ENCODE results near the gene PTPRD.

The PTPRD gene

DNA sequence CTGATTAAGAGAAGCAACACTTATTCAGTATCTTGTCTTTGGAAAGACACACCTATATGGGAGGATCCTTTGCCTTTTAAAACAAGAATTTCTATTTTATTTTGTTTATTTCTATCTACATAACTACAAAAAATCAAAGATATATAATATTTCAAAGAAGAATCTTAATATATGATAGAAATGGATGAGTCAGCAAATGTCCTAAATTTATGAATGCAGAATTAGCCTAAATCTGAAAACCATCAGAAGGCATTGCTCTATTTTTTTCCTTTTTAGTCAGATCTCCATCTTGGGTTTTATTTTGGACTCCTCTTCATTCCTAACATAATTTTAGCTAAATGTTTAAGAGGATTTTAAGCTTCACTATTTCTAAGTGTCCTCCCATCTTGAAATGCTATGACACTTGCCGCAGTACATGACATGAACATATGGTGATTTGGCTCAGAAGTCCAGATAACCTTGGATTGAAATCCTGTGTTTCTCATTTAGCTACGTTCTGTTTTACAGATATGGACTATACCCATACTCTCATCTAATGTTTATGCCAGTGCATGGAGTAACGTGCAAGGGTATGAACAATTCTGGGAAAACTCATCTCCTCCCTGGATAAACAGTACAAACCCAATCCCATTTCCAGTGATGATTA is 1490.4 kb downstream of the PTPRD start:
- H4K12ac ChIP-seq (ENCODE audit: low read depth, low read length), result no peak overlapping the region
- no peak overlapping the region for H2AK5ac ChIP-seq (ENCODE audit: low read length)
- peaks cover 3% of the 10 kb centered on the region for H3K9me3 ChIP-seq (ENCODE audit: insufficient read depth, low read depth, low read length)
- no peak overlapping the region for H3K4me3 ChIP-seq (ENCODE audit: low read depth, low read length)
- H3K27ac ChIP-seq (ENCODE audit: low read depth, low read length), result no peak overlapping the region
- H3K9ac ChIP-seq (ENCODE audit: low read length), result no peak overlapping the region
- no peak overlapping the region for H2AFZ ChIP-seq (ENCODE audit: insufficient read depth, low read length, poor library complexity)
- no peak overlapping the region for H4K91ac ChIP-seq (ENCODE audit: low read depth, low read length)
- H3K18ac ChIP-seq (ENCODE audit: low read length), result no peak overlapping the region
- no peaks in the 10 kb centered on the region for H3K27me3 ChIP-seq (ENCODE audit: insufficient read depth, low read length)
- no peak overlapping the region for H2BK12ac ChIP-seq (ENCODE audit: low read length)
- no peaks in the 10 kb centered on the region for H3K79me2 ChIP-seq (ENCODE audit: control insufficient read depth, insufficient read depth, low read length, poor library complexity)
- no peaks in the 10 kb centered on the region for H3K36me3 ChIP-seq (ENCODE audit: control insufficient read depth in 1 of 2, insufficient read depth in 2 of 2, low read length in 2 of 2)
- no peak overlapping the region for H3K14ac ChIP-seq (ENCODE audit: low read length)
- no peak overlapping the region for H3K4me2 ChIP-seq (ENCODE audit: low read length)
- no peak overlapping the region for H3K4ac ChIP-seq (ENCODE audit: low read depth, low read length)
- H3K4me1 ChIP-seq (ENCODE audit: control insufficient read depth in 1 of 2, insufficient read depth in 2 of 2, low read length in 2 of 2), result no peaks in the 10 kb centered on the region
- no peak overlapping the region for H2BK5ac ChIP-seq (ENCODE audit: low read depth, low read length, poor library complexity)
- WGBS (ENCODE audit: extremely low coverage, insufficient coverage, insufficient read length), result no CpG with 5 or more reads among the region's 3 CpGs
- DNase-seq, result no peak
- H3K79me1 ChIP-seq (ENCODE audit: low read length), result no peaks in the 10 kb centered on the region
- H3K23ac ChIP-seq (ENCODE audit: low read length), result no peak overlapping the region
- no peak overlapping the region for H2BK120ac ChIP-seq (ENCODE audit: insufficient read depth, low read length, poor library complexity)
- no peak overlapping the region for H4K8ac ChIP-seq (ENCODE audit: low read depth, low read length)

DNA sequence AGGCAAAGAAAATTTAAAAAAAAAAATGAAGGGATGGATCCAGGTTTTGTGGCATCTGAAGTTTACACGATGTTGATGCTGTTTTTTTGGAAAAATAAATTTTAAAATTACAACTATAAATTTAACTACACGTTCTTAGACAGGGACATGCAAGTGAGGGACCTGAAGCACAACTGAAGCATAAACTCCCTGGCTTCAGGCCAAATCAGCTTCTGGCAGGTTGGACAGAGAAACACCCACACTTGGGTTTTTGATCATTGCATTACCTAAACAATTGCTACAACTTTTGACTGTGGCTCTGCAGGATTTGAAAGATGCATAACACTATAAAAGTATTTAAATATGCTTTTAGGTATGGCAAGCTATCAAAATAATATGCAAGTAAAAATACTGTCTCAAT is 1494.9 kb downstream of the PTPRD start:
- no CpG with 5 or more reads among the region's 2 CpGs for WGBS (ENCODE audit: extremely low coverage, insufficient coverage, insufficient read length)
- DNase-seq, result no peak
- H2AK5ac ChIP-seq (ENCODE audit: low read length), result no peak overlapping the region
- no peak overlapping the region for H3K4ac ChIP-seq (ENCODE audit: low read depth, low read length)
- H4K12ac ChIP-seq (ENCODE audit: low read depth, low read length), result no peak overlapping the region
- no peak overlapping the region for H3K4me3 ChIP-seq (ENCODE audit: low read depth, low read length)
- no peaks in the 10 kb centered on the region for H3K36me3 ChIP-seq (ENCODE audit: control insufficient read depth in 1 of 2, insufficient read depth in 2 of 2, low read length in 2 of 2)
- H3K9me3 ChIP-seq (ENCODE audit: insufficient read depth, low read depth, low read length), result no peaks in the 10 kb centered on the region
- no peak overlapping the region for H3K9ac ChIP-seq (ENCODE audit: low read length)
- H3K18ac ChIP-seq (ENCODE audit: low read length), result no peak overlapping the region
- no peak overlapping the region for H2BK120ac ChIP-seq (ENCODE audit: insufficient read depth, low read length, poor library complexity)
- no peak overlapping the region for H4K91ac ChIP-seq (ENCODE audit: low read depth, low read length)
- no peak overlapping the region for H2BK12ac ChIP-seq (ENCODE audit: low read length)
- H3K79me2 ChIP-seq (ENCODE audit: control insufficient read depth, insufficient read depth, low read length, poor library complexity), result no peaks in the 10 kb centered on the region
- no peak overlapping the region for H2AFZ ChIP-seq (ENCODE audit: insufficient read depth, low read length, poor library complexity)
- H4K8ac ChIP-seq (ENCODE audit: low read depth, low read length), result no peak overlapping the region
- no peaks in the 10 kb centered on the region for H3K4me1 ChIP-seq (ENCODE audit: control insufficient read depth in 1 of 2, insufficient read depth in 2 of 2, low read length in 2 of 2)
- no peak overlapping the region for H2BK5ac ChIP-seq (ENCODE audit: low read depth, low read length, poor library complexity)
- H3K79me1 ChIP-seq (ENCODE audit: low read length), result no peaks in the 10 kb centered on the region
- H3K14ac ChIP-seq (ENCODE audit: low read length), result no peak overlapping the region
- no peak overlapping the region for H3K27ac ChIP-seq (ENCODE audit: low read depth, low read length)
- H3K4me2 ChIP-seq (ENCODE audit: low read length), result no peak overlapping the region
- no peak overlapping the region for H3K23ac ChIP-seq (ENCODE audit: low read length)
- H3K27me3 ChIP-seq (ENCODE audit: insufficient read depth, low read length), result no peaks in the 10 kb centered on the region

DNA sequence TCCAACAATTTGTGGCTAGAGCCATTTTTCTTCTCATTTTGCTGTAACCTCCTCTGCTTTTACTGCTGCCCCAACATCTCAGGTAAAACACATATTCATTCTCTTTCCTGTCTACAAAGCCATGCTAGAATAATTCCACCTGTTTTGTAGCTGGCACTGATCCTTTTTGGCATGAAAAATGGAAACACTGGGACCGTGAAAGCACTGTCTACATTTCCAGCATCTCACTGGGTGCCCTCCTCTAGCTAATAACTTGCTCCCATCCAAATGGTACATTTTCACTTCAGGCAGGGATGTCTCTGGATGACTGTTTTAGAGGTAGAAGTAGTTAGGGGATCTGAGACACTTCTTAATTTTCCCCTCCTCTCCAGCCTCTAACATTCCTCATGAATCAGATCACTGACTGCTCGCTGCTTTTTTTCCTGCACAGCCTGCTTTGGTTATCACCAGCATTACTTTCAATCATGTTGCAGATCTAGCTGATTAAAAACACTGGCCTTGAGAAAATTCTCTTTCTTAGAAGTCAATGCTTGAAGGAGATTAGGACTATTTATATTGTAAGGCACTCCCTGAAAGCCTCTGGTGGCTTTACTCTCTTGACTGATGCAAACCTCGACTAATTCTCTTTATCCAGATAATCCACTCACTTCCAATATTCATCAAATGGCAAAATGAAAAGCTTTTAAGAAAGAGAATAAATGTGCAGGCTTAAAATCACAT is 1500.6 kb downstream of the PTPRD start:
- Histone ChIP-seq H3K4ac (ENCODE audit: low read depth, low read length) (no peak overlapping the region), H2BK5ac (ENCODE audit: low read depth, low read length, poor library complexity) (no peak overlapping the region), H3K4me3 (ENCODE audit: low read depth, low read length) (no peak overlapping the region), H3K9me3 (ENCODE audit: insufficient read depth, low read depth, low read length) (no peaks in the 10 kb centered on the region), H3K18ac (ENCODE audit: low read length) (no peak overlapping the region), H3K14ac (ENCODE audit: low read length) (no peak overlapping the region), H2BK12ac (ENCODE audit: low read length) (no peak overlapping the region), H3K4me1 (ENCODE audit: control insufficient read depth in 1 of 2, insufficient read depth in 2 of 2, low read length in 2 of 2) (no peaks in the 10 kb centered on the region), H4K12ac (ENCODE audit: low read depth, low read length) (no peak overlapping the region), H2AFZ (ENCODE audit: insufficient read depth, low read length, poor library complexity) (no peak overlapping the region), H4K91ac (ENCODE audit: low read depth, low read length) (no peak overlapping the region), H3K36me3 (ENCODE audit: control insufficient read depth in 1 of 2, insufficient read depth in 2 of 2, low read length in 2 of 2) (no peaks in the 10 kb centered on the region), H3K79me1 (ENCODE audit: low read length) (no peaks in the 10 kb centered on the region), H2BK120ac (ENCODE audit: insufficient read depth, low read length, poor library complexity) (no peak overlapping the region), H4K8ac (ENCODE audit: low read depth, low read length) (no peak overlapping the region), H3K27ac (ENCODE audit: low read depth, low read length) (no peak overlapping the region), H3K23ac (ENCODE audit: low read length) (no peak overlapping the region), H2AK5ac (ENCODE audit: low read length) (no peak overlapping the region), H3K79me2 (ENCODE audit: control insufficient read depth, insufficient read depth, low read length, poor library complexity) (no peaks in the 10 kb centered on the region), H3K9ac (ENCODE audit: low read length) (no peak overlapping the region), H3K4me2 (ENCODE audit: low read length) (no peak overlapping the region), H3K27me3 (ENCODE audit: insufficient read depth, low read length) (no peaks in the 10 kb centered on the region)
- WGBS (ENCODE audit: extremely low coverage, insufficient coverage, insufficient read length), result no CpG with 5 or more reads among the region's 3 CpGs
- DNase-seq, result peak in 1 of 2 donors; percentile 1

DNA sequence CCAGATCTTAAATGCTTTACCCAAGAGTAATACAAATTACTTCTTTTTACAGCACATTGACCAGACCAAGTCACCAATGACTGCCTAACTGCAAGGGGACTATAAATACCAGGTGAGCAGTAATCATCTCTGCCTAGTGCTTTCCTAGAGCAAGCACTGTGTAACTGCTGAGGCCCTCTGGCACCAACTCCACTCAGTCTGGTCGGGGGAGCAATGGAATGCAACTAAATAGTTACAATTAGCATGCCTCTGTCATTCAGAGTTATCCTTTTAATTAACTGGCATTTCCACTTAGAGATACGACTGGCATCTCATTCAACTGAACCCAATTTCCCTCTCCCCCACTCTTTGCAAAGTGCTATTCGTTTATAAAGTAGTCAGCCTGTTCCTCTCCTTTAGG is 1504.2 kb downstream of the PTPRD start:
- H3K79me1 ChIP-seq (ENCODE audit: low read length), result no peaks in the 10 kb centered on the region
- H3K4ac ChIP-seq (ENCODE audit: low read depth, low read length), result no peak overlapping the region
- no peak for DNase-seq
- no peak overlapping the region for H3K14ac ChIP-seq (ENCODE audit: low read length)
- H3K27me3 ChIP-seq (ENCODE audit: insufficient read depth, low read length), result no peaks in the 10 kb centered on the region
- H2BK120ac ChIP-seq (ENCODE audit: insufficient read depth, low read length, poor library complexity), result no peak overlapping the region
- H3K36me3 ChIP-seq (ENCODE audit: control insufficient read depth in 1 of 2, insufficient read depth in 2 of 2, low read length in 2 of 2), result no peaks in the 10 kb centered on the region
- H2BK12ac ChIP-seq (ENCODE audit: low read length), result no peak overlapping the region
- H2AFZ ChIP-seq (ENCODE audit: insufficient read depth, low read length, poor library complexity), result no peak overlapping the region
- H4K8ac ChIP-seq (ENCODE audit: low read depth, low read length), result no peak overlapping the region
- no peak overlapping the region for H3K23ac ChIP-seq (ENCODE audit: low read length)
- H2BK5ac ChIP-seq (ENCODE audit: low read depth, low read length, poor library complexity), result no peak overlapping the region
- H3K9me3 ChIP-seq (ENCODE audit: insufficient read depth, low read depth, low read length), result no peaks in the 10 kb centered on the region
- H3K4me3 ChIP-seq (ENCODE audit: low read depth, low read length), result no peak overlapping the region
- H3K27ac ChIP-seq (ENCODE audit: low read depth, low read length), result no peak overlapping the region
- H3K18ac ChIP-seq (ENCODE audit: low read length), result no peak overlapping the region
- H3K9ac ChIP-seq (ENCODE audit: low read length), result no peak overlapping the region
- H3K4me2 ChIP-seq (ENCODE audit: low read length), result no peak overlapping the region
- H4K12ac ChIP-seq (ENCODE audit: low read depth, low read length), result no peak overlapping the region
- no peak overlapping the region for H4K91ac ChIP-seq (ENCODE audit: low read depth, low read length)
- no peak overlapping the region for H2AK5ac ChIP-seq (ENCODE audit: low read length)
- H3K79me2 ChIP-seq (ENCODE audit: control insufficient read depth, insufficient read depth, low read length, poor library complexity), result no peaks in the 10 kb centered on the region
- H3K4me1 ChIP-seq (ENCODE audit: control insufficient read depth in 1 of 2, insufficient read depth in 2 of 2, low read length in 2 of 2), result no peaks in the 10 kb centered on the region
- WGBS (ENCODE audit: extremely low coverage, insufficient coverage, insufficient read length), result no CpG with 5 or more reads among the region's 3 CpGs
